GM19372 (cell line): ENCODE data around the gene PTPMT1.

Experiments
- ATAC-seq: cut with Tn5 transposase; IDR thresholded peaks from one replicate; pipeline ENCODE4 v1.9.1; 2021; ENCODE audit warnings: mild to moderate bottlenecking, low read depth, moderate library complexity; ENCODE audit not compliant: unreplicated experiment

Gene PTPMT1

DNA sequence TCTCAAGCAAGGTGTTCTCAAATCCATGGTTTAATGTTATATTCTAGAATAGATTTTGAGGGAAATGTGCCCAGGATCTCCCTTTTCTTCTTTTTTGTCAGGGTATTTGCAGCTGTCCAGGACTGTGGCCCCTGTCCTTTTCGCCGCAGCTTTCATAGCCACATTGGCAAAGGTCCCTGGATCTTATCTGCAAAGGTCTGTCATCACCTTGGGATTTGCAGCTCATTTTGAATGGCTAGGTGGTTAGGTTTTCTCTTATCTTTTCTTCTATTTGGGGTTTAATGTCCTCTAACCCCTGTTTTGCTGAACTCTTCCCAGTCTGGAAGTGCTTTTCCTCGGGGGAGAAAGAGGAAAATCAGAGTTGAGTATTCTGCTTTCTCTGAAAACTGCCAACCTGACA, 40.5 kb downstream of the PTPMT1 start:
- ATAC-seq: no peak

DNA sequence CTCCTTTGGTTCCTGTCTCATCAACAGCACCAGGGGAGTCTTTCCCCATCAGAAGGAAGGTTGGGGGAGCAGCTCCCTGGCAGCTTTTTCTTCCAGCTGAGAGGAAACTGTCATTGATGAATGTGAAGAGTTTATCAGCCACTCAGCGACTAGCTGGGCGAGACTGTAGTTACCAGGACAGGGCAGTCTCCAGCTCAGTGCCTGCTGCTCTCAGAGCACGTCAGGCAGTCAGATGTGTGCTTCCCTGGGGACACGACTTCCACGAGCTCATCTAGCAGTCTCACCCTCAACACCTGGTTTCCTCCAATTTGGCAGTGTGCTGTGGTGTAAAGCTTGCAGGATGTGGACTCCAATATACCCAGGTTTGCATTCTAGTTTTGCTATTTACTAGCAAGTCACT, 41.3 kb downstream of the PTPMT1 start:
- no peak for ATAC-seq

DNA sequence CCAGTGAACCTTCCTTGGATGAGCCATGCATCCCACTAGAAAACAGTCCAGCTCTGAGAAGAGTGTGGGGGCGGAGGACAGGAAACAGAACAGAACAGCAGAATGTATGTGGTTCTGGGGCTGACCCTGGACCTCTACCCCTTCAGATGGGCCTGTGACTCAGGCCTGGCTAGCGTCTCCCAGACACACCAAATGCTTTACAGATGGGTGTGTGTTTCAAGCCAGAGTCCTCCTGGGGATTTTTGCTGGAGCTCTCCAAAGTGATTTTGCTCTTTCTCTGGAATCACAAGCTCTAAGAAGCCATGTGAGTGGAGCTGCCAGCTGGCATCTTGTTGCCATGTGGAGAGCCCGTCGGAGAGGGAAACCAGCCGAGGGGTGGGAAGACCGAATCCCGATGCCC, 42.0 kb downstream of the PTPMT1 start:
- ATAC-seq: no peak

DNA sequence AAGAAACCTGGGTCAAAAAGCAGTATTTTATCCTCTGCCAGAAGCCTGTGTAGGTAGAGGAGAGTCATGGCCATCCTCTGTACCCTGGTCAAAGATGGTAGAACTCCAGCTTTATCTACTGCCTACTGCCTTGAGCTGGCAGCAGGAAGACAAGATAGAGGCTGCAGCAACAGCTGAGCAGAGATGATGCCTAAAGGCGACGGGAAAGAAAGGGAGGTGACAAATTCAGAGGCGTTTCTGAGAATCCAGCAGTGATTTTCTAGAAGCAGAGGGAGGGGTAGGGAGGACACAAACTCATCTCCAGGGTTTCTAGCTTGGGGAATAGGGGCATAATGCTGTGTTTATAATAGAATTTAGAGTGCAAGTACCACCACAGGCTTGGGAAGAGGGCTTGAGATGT, 44.3 kb downstream of the PTPMT1 start:
- no peak for ATAC-seq

DNA sequence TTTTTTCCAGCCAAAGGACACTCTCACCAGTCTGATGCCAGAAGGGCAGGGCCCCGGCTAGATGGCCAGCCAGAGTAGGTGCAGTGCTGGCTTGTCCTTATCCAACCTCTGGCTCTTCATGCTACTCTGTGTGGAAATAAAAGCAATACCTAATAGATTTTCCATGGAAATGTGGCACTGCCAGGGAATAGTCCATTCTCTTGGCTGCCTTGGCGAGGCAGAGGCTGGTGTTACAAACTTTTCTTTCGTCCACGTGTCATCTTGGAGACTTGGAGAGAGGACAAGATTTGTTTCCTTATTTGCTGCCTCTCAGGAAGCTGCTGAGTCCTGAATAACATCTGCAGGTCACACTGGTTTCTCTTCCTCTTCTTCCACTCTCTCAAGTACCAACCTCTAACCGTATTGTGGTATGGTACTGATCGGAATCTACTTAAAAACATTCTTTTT, 46.0 kb downstream of the PTPMT1 start:
- no peak for ATAC-seq

DNA sequence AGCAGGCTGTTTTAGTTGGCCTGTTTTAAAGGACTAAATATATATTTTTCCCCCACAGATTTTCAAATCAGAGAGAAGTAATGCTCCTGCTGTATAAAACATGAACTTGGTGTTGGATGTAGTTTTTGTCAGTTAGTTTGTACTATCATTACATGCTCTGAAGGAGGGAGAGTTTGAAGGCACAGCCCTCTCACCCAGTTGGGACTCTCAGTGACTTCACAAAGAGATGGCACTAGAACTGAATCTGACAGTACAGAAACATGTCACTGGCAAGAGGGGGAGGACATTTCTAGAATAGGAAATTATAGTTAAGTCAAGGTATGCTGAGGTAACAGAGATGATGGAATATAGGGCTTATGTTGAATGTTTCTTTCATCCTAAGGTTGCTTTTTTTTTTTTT, 49.9 kb downstream of the PTPMT1 start:
- ATAC-seq: no peak

DNA sequence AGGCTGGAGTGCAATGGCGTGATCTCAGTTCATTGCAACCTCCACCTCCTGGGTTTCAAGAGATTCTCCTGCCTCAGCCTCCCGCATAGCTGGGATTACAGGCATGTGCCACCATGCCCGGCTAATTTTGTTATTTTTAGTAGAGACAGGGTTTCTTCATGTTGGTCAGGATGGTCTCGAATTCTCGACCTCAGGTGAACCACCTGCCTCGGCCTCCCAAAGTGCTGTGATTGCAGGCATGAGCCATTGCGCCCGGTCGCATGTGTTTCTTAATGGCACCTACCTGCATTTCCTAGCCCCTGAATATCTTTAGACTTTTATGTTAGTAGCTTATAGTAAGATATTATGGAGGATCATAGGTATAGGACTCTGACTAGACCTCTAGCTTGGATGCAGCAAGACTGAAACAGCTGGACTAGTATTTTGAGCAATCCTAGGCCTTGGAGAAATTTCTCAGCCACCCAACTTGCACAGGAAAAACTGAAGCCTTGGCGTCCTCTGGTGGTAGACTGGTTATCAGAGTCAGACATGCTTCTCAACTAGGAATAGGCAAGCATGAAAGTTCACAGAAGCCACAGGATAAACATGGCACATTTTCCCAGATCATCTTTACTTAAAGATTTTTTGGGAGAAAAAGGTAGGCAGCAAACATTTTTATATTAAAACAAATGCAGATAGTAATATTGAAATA, 51.5 kb downstream of the PTPMT1 start:
- ATAC-seq: no peak

DNA sequence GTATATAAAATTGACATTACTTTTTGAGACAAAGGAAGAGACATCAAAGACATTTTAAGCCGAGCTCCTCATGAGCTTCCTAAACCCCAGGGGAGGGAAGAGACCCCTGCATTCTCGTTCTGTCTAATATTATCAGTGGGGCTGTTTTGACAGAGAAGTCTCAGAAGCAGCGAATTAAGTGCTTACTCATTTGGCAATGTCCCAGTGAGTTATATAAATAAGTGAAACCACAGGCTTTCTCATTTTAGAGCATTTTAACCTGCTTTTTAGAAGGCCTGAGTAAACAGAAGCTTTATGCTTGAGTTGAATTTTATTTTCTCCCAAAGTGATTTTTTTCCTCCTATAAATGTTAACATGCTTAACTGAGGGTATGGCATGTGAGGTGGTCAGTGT, 52.0 kb downstream of the PTPMT1 start:
- no peak for ATAC-seq

DNA sequence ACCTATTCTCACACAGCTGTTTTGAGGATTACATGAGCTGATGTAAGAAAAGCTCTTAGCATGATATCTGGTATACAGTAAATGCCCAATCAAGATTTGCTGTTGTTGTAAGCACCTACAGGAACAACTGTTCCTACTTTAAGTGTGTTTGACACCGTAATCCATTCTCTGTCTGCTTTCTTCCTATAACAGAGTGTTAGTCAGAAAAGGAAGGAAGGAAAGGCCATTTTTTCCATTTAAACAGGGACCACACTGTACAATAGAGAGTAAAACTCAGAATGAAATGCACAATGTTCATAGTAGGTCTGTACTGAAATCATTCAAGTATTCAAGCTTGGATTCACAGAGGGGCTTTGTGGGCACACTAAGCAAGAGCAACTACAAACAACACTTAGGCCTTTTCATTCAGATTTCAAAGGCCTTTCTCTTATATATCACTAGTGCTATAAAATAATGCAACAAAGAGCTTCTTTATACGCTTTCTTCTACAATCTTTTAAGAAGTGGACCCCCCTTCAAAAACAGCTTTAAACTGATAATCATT, 55.5 kb downstream of the PTPMT1 start:
- no peak for ATAC-seq
